B cell (primary cell): Measurements from ENCODE around the gene TBX18. TPM values are rescaled to one million over a fixed set of nuclear protein-coding genes. Genes with fewer than 3 reads are reported as not detected.
A peak's percentile ranks its signal among the peaks of the same experiment; 100 is the strongest.

Experiments used
- ATAC-seq: fragments of 200-7000 bp; cut with Tn5 transposase; one replicate; pipeline ENCODE4 v1.10.0; 2021; ENCODE audit warnings: low read depth, mild to moderate bottlenecking, moderate number of reproducible peaks, moderate library complexity
- CTCF ChIA-PET: fragments of 350-600 bp; sonication (Branson Sonifier 250); formaldehyde crosslinking; loops from one replicate; lab custom pipeline; 2021; ENCODE audit warnings: antibody characterized with exemption, inconsistent platforms; lab: Charles Lee
- POLR2A ChIA-PET: fragments of 350-600 bp; sonication (Branson Sonifier 250); formaldehyde crosslinking; loops from one replicate; lab custom pipeline; 2021; ENCODE audit warnings: antibody characterized with exemption; lab: Charles Lee
- DNase-seq: peaks from one replicate; pipeline ENCODE4 v3.0.0; 2013
- H2AFZ ChIP-seq: 2 replicates; pipeline ENCODE4 v1.6.1; 2012; ENCODE audit warnings: mild to moderate bottlenecking, low read depth, low read length; ENCODE audit not compliant: insufficient read depth, poor library complexity, severe bottlenecking
- H3K27ac ChIP-seq, 2 donors: 1 replicate in 1 of 2; 2 replicates in 1 of 2; pipeline ENCODE4 v1.5.1; 2012 to 2013; ENCODE audit warnings: low read length in 2 of 2, mild to moderate bottlenecking in 2 of 2, moderate library complexity in 1 of 2
- H3K27me3 ChIP-seq, 4 experiments: fragments of 200-600 bp in 1 of 4; sonication (generic) in 1 of 4; replicated peaks in 1 of 4; 1 replicate in 2 of 4; 2 replicates in 2 of 4; pipeline versions ENCODE4 v1.6.1 to v1.7.0; 2013 to 2016; ENCODE audit warnings: low read length in 3 of 4, mild to moderate bottlenecking in 2 of 4, mixed read lengths in 1 of 4, moderate library complexity in 1 of 4; ENCODE audit not compliant: insufficient read depth in 4 of 4, control insufficient read depth in 3 of 4; ENCODE audit errors: control extremely low read depth in 1 of 4
- H3K36me3 ChIP-seq, 2 experiments: replicated peaks in 1 of 2; 1 replicate in 1 of 2; 2 replicates in 1 of 2; pipeline versions ENCODE4 v1.6.1 to v1.7.1; 2013; ENCODE audit warnings: low read length in 1 of 2; ENCODE audit not compliant: insufficient read depth in 2 of 2, control insufficient read depth in 1 of 2; ENCODE audit errors: control extremely low read depth in 1 of 2, extremely low read depth in 1 of 2
- H3K4me1 ChIP-seq, 2 donors: fragments of 200-600 bp in 1 of 2; sonication (generic) in 1 of 2; 1 replicate in 1 of 2; 2 replicates in 1 of 2; pipeline versions ENCODE4 v1.5.1 to v1.6.1; 2013 to 2017; ENCODE audit warnings: low read length in 2 of 2; ENCODE audit not compliant: control insufficient read depth in 2 of 2, insufficient read depth in 2 of 2
- H3K4me2 ChIP-seq: replicated peaks from 2 replicates; pipeline ENCODE3; 2012; ENCODE audit warnings: mild to moderate bottlenecking, low read depth, low read length; ENCODE audit not compliant: poor library complexity, severe bottlenecking
- H3K4me3 ChIP-seq, 5 experiments: fragments of 200-600 bp in 1 of 5; sonication (generic) in 1 of 5; 1 replicate in 3 of 5; 2 replicates in 2 of 5; pipeline versions ENCODE4 v1.5.1 to v1.7.0; 2011 to 2016; ENCODE audit warnings: low read length in 4 of 5, mild to moderate bottlenecking in 4 of 5, low read depth in 2 of 5, control low read depth in 1 of 5, moderate library complexity in 1 of 5; ENCODE audit not compliant: insufficient read depth in 1 of 5; ENCODE audit errors: control extremely low read depth in 1 of 5, extremely low read depth in 1 of 5
- H3K79me2 ChIP-seq: fragments of 200-600 bp; sonication (generic); one replicate; pipeline ENCODE4 v1.6.0; 2016; ENCODE audit warnings: low read length; ENCODE audit not compliant: control insufficient read depth, insufficient read depth
- H3K9ac ChIP-seq: fragments of 200-600 bp; sonication (generic); 2 replicates; pipeline ENCODE4 v1.6.1; 2017; ENCODE audit warnings: mild to moderate bottlenecking, low read length, moderate library complexity
- H3K9me3 ChIP-seq, 3 donors: one replicate each; pipeline versions ENCODE4 v1.6.1 to v1.7.1; 2013; ENCODE audit warnings: low read length in 2 of 3; ENCODE audit not compliant: control insufficient read depth in 2 of 3, insufficient read depth in 1 of 3; ENCODE audit errors: control extremely low read depth in 1 of 3
- H4K20me1 ChIP-seq: 2 replicates; pipeline ENCODE4 v1.6.0; 2012; ENCODE audit warnings: mild to moderate bottlenecking, low read length; ENCODE audit not compliant: insufficient read depth, control insufficient read depth, poor library complexity, severe bottlenecking
- H3K27ac Mint-ChIP-seq: one replicate; pipeline ENCODE4 v1.8.0; 2021; ENCODE audit warnings: mixed read lengths
- H3K27me3 Mint-ChIP-seq: one replicate; pipeline ENCODE4 v1.8.0; 2021; ENCODE audit warnings: mixed read lengths
- H3K4me1 Mint-ChIP-seq: one replicate; pipeline ENCODE4 v1.8.0; 2021; ENCODE audit warnings: mixed read lengths
- H3K4me3 Mint-ChIP-seq: one replicate; pipeline ENCODE4 v1.8.0; 2021; ENCODE audit warnings: mixed read lengths
- H3K9me3 Mint-ChIP-seq: one replicate; pipeline ENCODE4 v1.8.0; 2022; ENCODE audit warnings: mixed read lengths; ENCODE audit not compliant: insufficient read depth
- EZH2 ChIP-seq: IDR thresholded peaks from 2 replicates; pipeline ENCODE4 v1.6.1; 2012; ENCODE audit warnings: borderline replicate concordance, low read depth, mild to moderate bottlenecking, moderate library complexity, low read length; ENCODE audit not compliant: insufficient read depth, poor library complexity, severe bottlenecking
- WGBS: methylation state at CpG from one replicate; pipeline ENCODE4 v1.1.5; 2013; ENCODE audit warnings: missing lambda C conversion rate; ENCODE audit not compliant: insufficient coverage; 5-methylcytosine and 5-hydroxymethylcytosine counted together
- intact Hi-C: fragments of 100-400 bp; cut with micrococcal nuclease; formaldehyde crosslinking; loops from one replicate; pipeline ENCODE4 v1.10.0; 2022
- polyA minus RNA-seq: library from RNA; depleted of rRNA, polyadenylated mRNA; stranded (reverse); fragments of >200 nt; gene quantifications from 2 replicates; pipeline ENCODE4 v1.2.3, GENCODE V29; 2012
- polyA plus RNA-seq: library from polyadenylated mRNA; depleted of rRNA; stranded (reverse); fragments of >200 nt; gene quantifications from 2 replicates; pipeline ENCODE4 v1.2.3, GENCODE V29; 2012
- total RNA-seq, 2 donors: library from RNA; stranded (reverse); fragments of 120-200 nt in 1 of 2; gene quantifications; 1 replicate in 1 of 2; 2 replicates in 1 of 2; pipeline versions ENCODE4 v1.2.3 to v1.2.4, GENCODE V29; 2013 to 2022
- TF ChIP-seq, protein P1 (sequence below): fragments of 200-600 bp; IDR thresholded peaks from one replicate; pipeline ENCODE4 v1.8.0; 2022; ENCODE audit warnings: antibody characterized with exemption, mild to moderate bottlenecking

Gene TBX18
- total RNA-seq (not detected in 2 replicates), polyA plus RNA-seq (not detected in 2 replicates), polyA minus RNA-seq (0.17 TPM in 1 of 2 replicates, not detected in the other)
- 0.23 TPM for total RNA-seq (2013)

DNA sequence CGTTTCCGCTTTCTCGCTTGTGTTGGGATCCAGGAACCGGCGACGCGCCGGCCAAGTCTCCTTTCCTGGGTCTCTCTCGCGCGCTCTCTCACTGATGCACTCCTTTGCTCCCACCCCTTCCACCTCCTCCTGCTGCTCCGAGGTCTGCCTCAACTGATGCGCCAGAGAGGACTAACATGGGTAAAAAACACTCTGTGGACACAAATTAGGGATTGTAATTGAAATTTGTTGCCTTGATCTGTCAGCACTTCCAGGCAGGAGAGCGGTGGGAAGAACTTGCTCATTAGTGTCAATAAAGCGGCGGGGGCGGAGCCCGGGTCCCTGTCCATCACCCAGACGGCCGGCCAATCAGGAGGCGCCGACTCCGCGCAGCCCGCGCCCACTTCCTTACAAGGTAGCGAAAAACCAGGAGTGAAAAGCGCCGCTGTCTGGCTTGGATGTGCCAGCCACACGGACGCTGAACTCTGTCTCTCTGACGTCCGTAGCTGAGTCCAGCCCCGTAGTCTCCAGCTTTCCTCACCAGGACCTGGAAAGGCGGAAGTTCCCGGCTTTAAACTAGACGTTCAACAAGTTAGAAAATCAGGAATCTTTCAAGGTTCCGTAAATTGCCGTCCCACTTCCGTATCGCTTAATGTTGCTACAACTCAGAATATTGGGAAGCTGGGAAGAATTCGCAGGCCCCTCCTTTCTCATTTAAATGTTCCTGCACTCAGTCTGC, at the start of gene TBX18:
Gene TBX18 (minus strand): TSS at position 267 of the 718 bp plus-strand sequence. CDS start 417 bp downstream, outside the sequence.
- no peak within 1 kb of the TSS for H3K27ac ChIP-seq
- no peaks in the 10 kb centered on the region for H3K36me3 ChIP-seq
- WGBS: 7% methylated on average over 34 of the region's 42 CpGs
- TF ChIP-seq EZH2: no peak
- TF ChIP-seq, protein P1, sequence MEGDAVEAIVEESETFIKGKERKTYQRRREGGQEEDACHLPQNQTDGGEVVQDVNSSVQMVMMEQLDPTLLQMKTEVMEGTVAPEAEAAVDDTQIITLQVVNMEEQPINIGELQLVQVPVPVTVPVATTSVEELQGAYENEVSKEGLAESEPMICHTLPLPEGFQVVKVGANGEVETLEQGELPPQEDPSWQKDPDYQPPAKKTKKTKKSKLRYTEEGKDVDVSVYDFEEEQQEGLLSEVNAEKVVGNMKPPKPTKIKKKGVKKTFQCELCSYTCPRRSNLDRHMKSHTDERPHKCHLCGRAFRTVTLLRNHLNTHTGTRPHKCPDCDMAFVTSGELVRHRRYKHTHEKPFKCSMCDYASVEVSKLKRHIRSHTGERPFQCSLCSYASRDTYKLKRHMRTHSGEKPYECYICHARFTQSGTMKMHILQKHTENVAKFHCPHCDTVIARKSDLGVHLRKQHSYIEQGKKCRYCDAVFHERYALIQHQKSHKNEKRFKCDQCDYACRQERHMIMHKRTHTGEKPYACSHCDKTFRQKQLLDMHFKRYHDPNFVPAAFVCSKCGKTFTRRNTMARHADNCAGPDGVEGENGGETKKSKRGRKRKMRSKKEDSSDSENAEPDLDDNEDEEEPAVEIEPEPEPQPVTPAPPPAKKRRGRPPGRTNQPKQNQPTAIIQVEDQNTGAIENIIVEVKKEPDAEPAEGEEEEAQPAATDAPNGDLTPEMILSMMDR: no peak
- H3K27ac Mint-ChIP-seq: no peak within 1 kb of the TSS
- H2AFZ ChIP-seq: peak within 1 kb of the TSS; percentile 22
- H3K4me3 Mint-ChIP-seq: peak within 1 kb of the TSS; percentile 17
- ChIA-PET POLR2A (no interaction called here), CTCF (no interaction called here)
- H3K4me1 Mint-ChIP-seq: peaks cover 10% of the 10 kb centered on the region
- H4K20me1 ChIP-seq: no peaks in the 10 kb centered on the region
- H3K4me2 ChIP-seq: peak within 1 kb of the TSS; percentile 35
- H3K27me3 Mint-ChIP-seq: peaks cover 52% of the 10 kb centered on the region
- H3K27me3 ChIP-seq: peaks cover 0 to 63% (median 43%) of the 10 kb centered on the region in 4 experiments
- peaks cover 0 to 44% (median 0%) of the 10 kb centered on the region in 3 donors for H3K9me3 ChIP-seq
- H3K9ac ChIP-seq: no peak within 1 kb of the TSS
- H3K4me3 ChIP-seq: no peak within 1 kb of the TSS
- no peaks in the 10 kb centered on the region for H3K9me3 Mint-ChIP-seq
- H3K4me1 ChIP-seq: peaks cover 8 to 9% of the 10 kb centered on the region in 2 donors
- no peaks in the 10 kb centered on the region for H3K79me2 ChIP-seq
- DNase-seq (no peak), ATAC-seq (no peak)
- intact Hi-C loops: no loop called here

DNA sequence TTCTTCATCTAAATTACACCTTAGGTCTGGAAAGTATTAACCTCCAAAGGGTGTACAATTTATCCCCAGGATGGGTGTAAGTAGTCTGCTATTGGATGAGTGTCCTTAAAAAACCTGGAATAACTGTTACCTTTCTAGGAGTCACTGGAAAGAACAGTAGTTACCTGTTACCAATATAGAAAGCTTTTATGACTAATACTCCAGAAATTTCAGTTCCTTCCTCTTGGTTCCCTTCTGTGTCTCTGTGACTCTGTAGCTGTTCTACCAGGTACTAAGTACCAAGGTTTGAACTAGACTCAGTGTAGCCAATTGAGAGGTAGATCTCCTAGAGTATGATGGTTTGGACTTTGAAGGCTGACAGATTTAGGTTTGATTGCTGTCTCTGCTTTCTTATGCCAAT, 47.0 kb upstream of the TBX18 start:
- TF ChIP-seq, protein P1: no peak
- TF ChIP-seq EZH2: no peak
- Histone ChIP-seq H3K4me1 (no peaks in the 10 kb centered on the region), H3K4me2 (no peak overlapping the region), H2AFZ (no peak overlapping the region), H3K9ac (no peak overlapping the region), H3K4me3 (no peak overlapping the region), H4K20me1 (no peaks in the 10 kb centered on the region), H3K9me3 (no peaks in the 10 kb centered on the region), H3K79me2 (no peaks in the 10 kb centered on the region), H3K27me3 (no peaks in the 10 kb centered on the region), H3K36me3 (no peaks in the 10 kb centered on the region), H3K27ac (no peak overlapping the region)
- Mint-ChIP-seq H3K27ac (no peak overlapping the region), H3K4me3 (no peak overlapping the region), H3K4me1 (no peaks in the 10 kb centered on the region), H3K9me3 (no peaks in the 10 kb centered on the region), H3K27me3 (peaks cover 3% of the 10 kb centered on the region)
- DNase-seq (no peak), ATAC-seq (no peak)
- CTCF ChIA-PET: no interaction called here
- intact Hi-C loops: no loop called here
- POLR2A ChIA-PET: no interaction called here
